ENCODE results near the gene SPAG17.

- no peak for TF ChIP-seq CTCF (conservative IDR thresholded peaks at IDR 0.05; ENCODE audit: low read depth, low read length)
- no peak for TF ChIP-seq EZH2 (IDR thresholded peaks at IDR 0.05; ENCODE audit: borderline replicate concordance, low read depth, low read length, poor library complexity, severe bottlenecking)
Measured at GRCh38 chr1:117933769-117934168, 251.3 kb downstream of the SPAG17 start.
